ENCODE results near the gene LRGUK. TPM values are rescaled to one million over a fixed set of nuclear protein-coding genes. Genes with fewer than 3 reads are reported as not detected.
A peak's percentile ranks its signal among the peaks of the same experiment; 100 is the strongest.

The LRGUK gene
- total RNA-seq, 2 donors from 2014 or later, result 0.57 to 0.60 TPM

GRCh38 chr7:134105841-134106240, 21.3 kb upstream of the LRGUK start:
- Mint-ChIP-seq H3K4me3 (no peak overlapping the region), H3K27ac (no peak overlapping the region), H3K4me1 (no peaks in the 10 kb centered on the region), H3K36me3 (ENCODE audit: low read depth) (peaks cover 2% of the 10 kb centered on the region), H3K27me3 (no peaks in the 10 kb centered on the region)
- ATAC-seq, result no peak
- no peaks in the 10 kb centered on the region for H3K9me3 ChIP-seq (ENCODE audit: control insufficient read depth, low read length, poor library complexity, severe bottlenecking)
- no peak for DNase-seq

GRCh38 chr7:134108802-134109201, 18.3 kb upstream of the LRGUK start:
- H3K27ac Mint-ChIP-seq, result no peak overlapping the region
- no peak overlapping the region for H3K4me3 Mint-ChIP-seq
- H3K4me1 Mint-ChIP-seq, result no peaks in the 10 kb centered on the region
- ATAC-seq, result no peak
- DNase-seq, result no peak
- H3K36me3 Mint-ChIP-seq (ENCODE audit: low read depth), result peaks cover 2% of the 10 kb centered on the region
- H3K27me3 Mint-ChIP-seq, result no peaks in the 10 kb centered on the region
- H3K9me3 ChIP-seq (ENCODE audit: control insufficient read depth, low read length, poor library complexity, severe bottlenecking), result no peaks in the 10 kb centered on the region

GRCh38 chr7:134113655-134114054, 13.5 kb upstream of the LRGUK start:
- no peak overlapping the region for H3K27ac Mint-ChIP-seq
- H3K4me1 Mint-ChIP-seq, result no peaks in the 10 kb centered on the region
- no peaks in the 10 kb centered on the region for H3K9me3 ChIP-seq (ENCODE audit: control insufficient read depth, low read length, poor library complexity, severe bottlenecking)
- DNase-seq, result no peak
- H3K4me3 Mint-ChIP-seq, result no peak overlapping the region
- no peaks in the 10 kb centered on the region for H3K36me3 Mint-ChIP-seq (ENCODE audit: low read depth)
- no peak for ATAC-seq
- H3K27me3 Mint-ChIP-seq, result no peaks in the 10 kb centered on the region

- no peaks in the 10 kb centered on the region for H3K36me3 Mint-ChIP-seq (ENCODE audit: low read depth)
- H3K9me3 ChIP-seq (ENCODE audit: control insufficient read depth, low read length, poor library complexity, severe bottlenecking), result no peaks in the 10 kb centered on the region
- no peak overlapping the region for H3K4me3 Mint-ChIP-seq
- no peak overlapping the region for H3K27ac Mint-ChIP-seq
- ATAC-seq (no peak), DNase-seq (no peak)
- H3K27me3 Mint-ChIP-seq, result no peaks in the 10 kb centered on the region
- no peaks in the 10 kb centered on the region for H3K4me1 Mint-ChIP-seq
Observed at GRCh38 chr7:134114992-134115391, 12.1 kb upstream of the LRGUK start.

- Mint-ChIP-seq H3K27ac (no peak overlapping the region), H3K4me1 (peaks cover 3% of the 10 kb centered on the region), H3K27me3 (no peaks in the 10 kb centered on the region), H3K36me3 (ENCODE audit: low read depth) (no peaks in the 10 kb centered on the region), H3K4me3 (no peak overlapping the region)
- DNase-seq (no peak), ATAC-seq (no peak)
- H3K9me3 ChIP-seq (ENCODE audit: control insufficient read depth, low read length, poor library complexity, severe bottlenecking), result no peaks in the 10 kb centered on the region
Observed at GRCh38 chr7:134120405-134120804, 6.7 kb upstream of the LRGUK start.

GRCh38 chr7:134121632-134122139, 5.5 kb upstream of the LRGUK start:
- no peak for ATAC-seq
- H3K4me1 Mint-ChIP-seq, result peaks cover 3% of the 10 kb centered on the region
- no peak overlapping the region for H3K27ac Mint-ChIP-seq
- H3K36me3 Mint-ChIP-seq (ENCODE audit: low read depth), result no peaks in the 10 kb centered on the region
- H3K9me3 ChIP-seq (ENCODE audit: control insufficient read depth, low read length, poor library complexity, severe bottlenecking), result no peaks in the 10 kb centered on the region
- H3K4me3 Mint-ChIP-seq, result no peak overlapping the region
- no peak for DNase-seq
- H3K27me3 Mint-ChIP-seq, result peaks cover 5% of the 10 kb centered on the region

- H3K9me3 ChIP-seq (ENCODE audit: control insufficient read depth, low read length, poor library complexity, severe bottlenecking), result no peaks in the 10 kb centered on the region
- H3K27ac Mint-ChIP-seq, result no peak overlapping the region
- DNase-seq (no peak), ATAC-seq (no peak)
- no peaks in the 10 kb centered on the region for H3K36me3 Mint-ChIP-seq (ENCODE audit: low read depth)
- H3K27me3 Mint-ChIP-seq, result peaks cover 16% of the 10 kb centered on the region
- peaks cover 12% of the 10 kb centered on the region for H3K4me1 Mint-ChIP-seq
- no peak overlapping the region for H3K4me3 Mint-ChIP-seq
Observed at GRCh38 chr7:134122980-134123379, 4.2 kb upstream of the LRGUK start.

GRCh38 chr7:134126146-134126545, 994 bp upstream of the LRGUK start:
- Mint-ChIP-seq H3K27ac (no peak overlapping the region), H3K4me1 (peaks cover 16% of the 10 kb centered on the region), H3K4me3 (no peak overlapping the region), H3K36me3 (ENCODE audit: low read depth) (peaks cover 2% of the 10 kb centered on the region), H3K27me3 (peaks cover 25% of the 10 kb centered on the region)
- DNase-seq, result no peak
- no peaks in the 10 kb centered on the region for H3K9me3 ChIP-seq (ENCODE audit: control insufficient read depth, low read length, poor library complexity, severe bottlenecking)
- no peak for ATAC-seq

GRCh38 chr7:134126596-134126965, 559 bp upstream of the LRGUK start:
- Mint-ChIP-seq H3K27me3 (peaks cover 30% of the 10 kb centered on the region), H3K27ac (no peak overlapping the region)

GRCh38 chr7:134128829-134129228, 1.7 kb downstream of the LRGUK start:
- no peak overlapping the region for H3K27ac Mint-ChIP-seq
- no peaks in the 10 kb centered on the region for H3K9me3 ChIP-seq (ENCODE audit: control insufficient read depth, low read length, poor library complexity, severe bottlenecking)
- peak overlapping the region; percentile 89 for H3K4me3 Mint-ChIP-seq
- H3K36me3 Mint-ChIP-seq (ENCODE audit: low read depth), result peaks cover 8% of the 10 kb centered on the region
- peaks cover 12% of the 10 kb centered on the region for H3K4me1 Mint-ChIP-seq
- ATAC-seq (no peak), DNase-seq (no peak)
- peaks cover 50% of the 10 kb centered on the region for H3K27me3 Mint-ChIP-seq

More at GRCh38 chr7:134126596-134126965, 559 bp upstream of the LRGUK start:
- DNase-seq (no peak), ATAC-seq (no peak)
- Mint-ChIP-seq H3K36me3 (ENCODE audit: low read depth) (peaks cover 3% of the 10 kb centered on the region), H3K4me3 (peak overlapping the region; percentile 89), H3K4me1 (peaks cover 16% of the 10 kb centered on the region)
- H3K9me3 ChIP-seq (ENCODE audit: control insufficient read depth, low read length, poor library complexity, severe bottlenecking), result no peaks in the 10 kb centered on the region

GRCh38 chr7:134129856-134130523, 2.9 kb downstream of the LRGUK start:
- H3K27me3 Mint-ChIP-seq, result peaks cover 57% of the 10 kb centered on the region
- H3K9me3 ChIP-seq (ENCODE audit: control insufficient read depth, low read length, poor library complexity, severe bottlenecking), result no peaks in the 10 kb centered on the region
- ATAC-seq (no peak), DNase-seq (no peak)
- peaks cover 8% of the 10 kb centered on the region for H3K36me3 Mint-ChIP-seq (ENCODE audit: low read depth)
- H3K4me1 Mint-ChIP-seq, result peaks cover 12% of the 10 kb centered on the region
- no peak overlapping the region for H3K4me3 Mint-ChIP-seq
- H3K27ac Mint-ChIP-seq, result no peak overlapping the region

- ATAC-seq (no peak), DNase-seq (no peak)
- H3K27me3 Mint-ChIP-seq, result peaks cover 44% of the 10 kb centered on the region
- no peak overlapping the region for H3K4me3 Mint-ChIP-seq
- H3K36me3 Mint-ChIP-seq (ENCODE audit: low read depth), result peaks cover 5% of the 10 kb centered on the region
- H3K9me3 ChIP-seq (ENCODE audit: control insufficient read depth, low read length, poor library complexity, severe bottlenecking), result no peaks in the 10 kb centered on the region
- H3K4me1 Mint-ChIP-seq, result no peaks in the 10 kb centered on the region
- no peak overlapping the region for H3K27ac Mint-ChIP-seq
Observed at GRCh38 chr7:134134004-134134403, 6.9 kb downstream of the LRGUK start.

- Mint-ChIP-seq H3K27ac (no peak overlapping the region), H3K4me1 (no peaks in the 10 kb centered on the region), H3K36me3 (ENCODE audit: low read depth) (no peaks in the 10 kb centered on the region), H3K27me3 (peaks cover 10% of the 10 kb centered on the region), H3K4me3 (no peak overlapping the region)
- DNase-seq (peak in 1 of 3 donors; percentile 13), ATAC-seq (peak; percentile 69)
- no peaks in the 10 kb centered on the region for H3K9me3 ChIP-seq (ENCODE audit: control insufficient read depth, low read length, poor library complexity, severe bottlenecking)
Observed at GRCh38 chr7:134140889-134141867, 14.0 kb downstream of the LRGUK start.

All from T-helper 17 cell (primary cell).